Measurements from ENCODE around the gene GRID2.

- TF ChIP-seq POLR2A (IDR thresholded peaks at IDR 0.05; ENCODE audit: low read depth, low read length) (no peak), POLR2AphosphoS5 (IDR thresholded peaks at IDR 0.05; ENCODE audit: low read depth, low read length) (no peak), POU2F2 (IDR thresholded peaks at IDR 0.05; ENCODE audit: low read depth, low read length) (no peak), TAF1 (IDR thresholded peaks at IDR 0.05; ENCODE audit: low read depth, low read length) (no peak), PAX5 (IDR thresholded peaks at IDR 0.05; ENCODE audit: insufficient read depth, low read length, severe bottlenecking) (no peak), SPI1 (IDR thresholded peaks at IDR 0.05; ENCODE audit: low read depth, low read length) (no peak)
These were observed 908.5 kb downstream of the GRID2 start for GRCh38 chr4:93212250-93212649.

Measured in GM12891 (cell line).